ENCODE data around the gene PIGN. TPM values are rescaled to one million over a fixed set of nuclear protein-coding genes. Genes with fewer than 3 reads are reported as not detected.

PIGN gene
- total and polyA plus RNA-seq, 2 donors (not counting 3 experiments of a cell fraction or from before 2014, with no cell fraction given) = 13.7 to 26.1 TPM

- H3K4me2 ChIP-seq (ENCODE audit: insufficient read depth, low read length) = no peak overlapping the region
- ChIA-PET POLR2A (no interaction called here), CTCF (interaction anchor here (1.0 kb wide), 1 partner anchor 40 kb away, joined by 3 read pairs; no protein-coding TSS in a partner anchor)
- no peak overlapping the region for H3K4me3 ChIP-seq (replicated peaks in 1 of 3; ENCODE audit: insufficient read depth in 1 of 3, low read depth in 1 of 3, low read length in 3 of 3)
- H3K9me3 ChIP-seq (replicated peaks; ENCODE audit: control insufficient read depth, insufficient read depth, low read length) = no peaks in the 10 kb centered on the region
- TF ChIP-seq GATA2 (IDR thresholded peaks at IDR 0.05; ENCODE audit: insufficient read depth, insufficient read length, low read depth, low read length) (no peak), MAX (IDR thresholded peaks at IDR 0.05; ENCODE audit: insufficient read depth, insufficient read length) (no peak)
- H4K20me1 ChIP-seq (replicated peaks; ENCODE audit: control insufficient read depth, extremely low read depth, insufficient read depth, low read length) = no peaks in the 10 kb centered on the region
- dilution Hi-C loops (cut with MboI; ENCODE audit: extremely low pct_ligation_motif_present, low sequenced_read_pairs) (no loop called here), intact Hi-C loops (cut with micrococcal nuclease) (no loop called here)
- FAIRE-seq = no peak
- no peaks in the 10 kb centered on the region for H3K27me3 ChIP-seq (ENCODE audit: control insufficient read depth in 2 of 2, insufficient read depth in 2 of 2, low read length in 2 of 2)
- no TSS peak for BruUV-seq (replicated peaks)
- H3K9ac ChIP-seq (replicated peaks; ENCODE audit: extremely low read depth, insufficient read depth, low read length) = no peak overlapping the region
- no peaks in the 10 kb centered on the region for H3K79me2 ChIP-seq (ENCODE audit: control insufficient read depth, insufficient read depth, low read length)
- no peaks in the 10 kb centered on the region for H3K9me1 ChIP-seq (replicated peaks; ENCODE audit: control insufficient read depth, extremely low read depth, insufficient read depth, low read length)
- DNase-seq (ENCODE audit: low read depth, low spot score) = no peak
- H3K36me3 ChIP-seq (ENCODE audit: control insufficient read depth in 2 of 2, extremely low read depth in 1 of 2, insufficient read depth in 2 of 2, low read length in 2 of 2) = no peaks in the 10 kb centered on the region
- no peak overlapping the region for H2AFZ ChIP-seq (ENCODE audit: low read depth, low read length)
- H3K27ac ChIP-seq (ENCODE audit: insufficient read depth, low read depth, low read length) = no peak overlapping the region
- no peaks in the 10 kb centered on the region for H3K4me1 ChIP-seq (ENCODE audit: control insufficient read depth, extremely low read depth, insufficient read depth, low read length)
Measured at GRCh38 chr18:62073461-62074281, 113.2 kb downstream of the PIGN start.

- no peaks in the 10 kb centered on the region for H3K79me2 ChIP-seq (ENCODE audit: control insufficient read depth, insufficient read depth, low read length)
- no peaks in the 10 kb centered on the region for H4K20me1 ChIP-seq (replicated peaks; ENCODE audit: control insufficient read depth, extremely low read depth, insufficient read depth, low read length)
- H3K4me3 ChIP-seq (replicated peaks in 1 of 3; ENCODE audit: insufficient read depth in 1 of 3, low read depth in 1 of 3, low read length in 3 of 3) = no peak overlapping the region
- intact Hi-C loops (cut with micrococcal nuclease) = no loop called here
- no peak overlapping the region for H3K4me2 ChIP-seq (ENCODE audit: insufficient read depth, low read length)
- CTCF ChIA-PET = interaction anchor here (0.8 to 1.2 kb wide), 2 partner anchors 11 to 27 kb away, joined by 3 to 4 read pairs; no protein-coding TSS in a partner anchor
- H3K27me3 ChIP-seq (ENCODE audit: control insufficient read depth in 2 of 2, insufficient read depth in 2 of 2, low read length in 2 of 2) = no peaks in the 10 kb centered on the region
- TF ChIP-seq CTCF (IDR thresholded peaks at IDR 0.05; ENCODE audit: extremely low read depth in 1 of 2, insufficient read depth in 1 of 2, low read depth in 1 of 2, low read length in 2 of 2) = no peak
- no peak for TF ChIP-seq MAX (IDR thresholded peaks at IDR 0.05; ENCODE audit: insufficient read depth, insufficient read length)
- TF ChIP-seq POLR2AphosphoS5 (IDR thresholded peaks at IDR 0.05; ENCODE audit: insufficient read depth, low read depth, low read length) = no peak
- no peak for TF ChIP-seq GATA2 (IDR thresholded peaks at IDR 0.05; ENCODE audit: insufficient read depth, insufficient read length, low read depth, low read length)
- no peak for TF ChIP-seq MYC (IDR thresholded peaks at IDR 0.05; ENCODE audit: low read depth, low read length)
- TF ChIP-seq POLR2A (IDR thresholded peaks at IDR 0.05; ENCODE audit: low read depth, low read length) = no peak
- no peak for TF ChIP-seq EZH2 (IDR thresholded peaks at IDR 0.05; ENCODE audit: borderline replicate concordance, low read depth, low read length, severe bottlenecking)
- no peak for TF ChIP-seq JUN (IDR thresholded peaks at IDR 0.05; ENCODE audit: borderline replicate concordance, insufficient read depth, insufficient read length, low read depth)
- TF ChIP-seq FOS (IDR thresholded peaks at IDR 0.05; ENCODE audit: borderline replicate concordance, insufficient read depth, low read length) = no peak
- H3K27ac ChIP-seq (ENCODE audit: insufficient read depth, low read depth, low read length) = no peak overlapping the region
- no peaks in the 10 kb centered on the region for H3K4me1 ChIP-seq (ENCODE audit: control insufficient read depth, extremely low read depth, insufficient read depth, low read length)
- no TSS peak for BruUV-seq (replicated peaks)
- H3K9me3 ChIP-seq (replicated peaks; ENCODE audit: control insufficient read depth, insufficient read depth, low read length) = no peaks in the 10 kb centered on the region
- FAIRE-seq = no peak
- no peaks in the 10 kb centered on the region for H3K9me1 ChIP-seq (replicated peaks; ENCODE audit: control insufficient read depth, extremely low read depth, insufficient read depth, low read length)
- no peak overlapping the region for H2AFZ ChIP-seq (ENCODE audit: low read depth, low read length)
- H3K9ac ChIP-seq (replicated peaks; ENCODE audit: extremely low read depth, insufficient read depth, low read length) = no peak overlapping the region
- POLR2A ChIA-PET = interaction anchor here (0.7 kb wide), 1 partner anchor 178 kb away, joined by 3 read pairs; no protein-coding TSS in a partner anchor
- dilution Hi-C loops (cut with MboI; ENCODE audit: extremely low pct_ligation_motif_present, low sequenced_read_pairs) = no loop called here
- H3K36me3 ChIP-seq (ENCODE audit: control insufficient read depth in 2 of 2, extremely low read depth in 1 of 2, insufficient read depth in 2 of 2, low read length in 2 of 2) = no peaks in the 10 kb centered on the region
- DNase-seq (ENCODE audit: low read depth, low spot score) = no peak
Measured at GRCh38 chr18:62072370-62072769, 114.5 kb downstream of the PIGN start.

Data from endothelial cell of umbilical vein (primary cell).